ENCODE data around the gene NFIA.

NFIA gene

GRCh38 chr1:61158591-61158990 lies 76.2 kb downstream of the NFIA start:
- TF ChIP-seq TAF1 (IDR thresholded peaks at IDR 0.05; ENCODE audit: low read depth): no peak

- no peak for TF ChIP-seq FOXM1 (IDR thresholded peaks at IDR 0.05; ENCODE audit: borderline replicate concordance, low read depth)
- no peak for TF ChIP-seq EP300 (IDR thresholded peaks at IDR 0.05; ENCODE audit: borderline replicate concordance)
- TF ChIP-seq, protein P1, sequence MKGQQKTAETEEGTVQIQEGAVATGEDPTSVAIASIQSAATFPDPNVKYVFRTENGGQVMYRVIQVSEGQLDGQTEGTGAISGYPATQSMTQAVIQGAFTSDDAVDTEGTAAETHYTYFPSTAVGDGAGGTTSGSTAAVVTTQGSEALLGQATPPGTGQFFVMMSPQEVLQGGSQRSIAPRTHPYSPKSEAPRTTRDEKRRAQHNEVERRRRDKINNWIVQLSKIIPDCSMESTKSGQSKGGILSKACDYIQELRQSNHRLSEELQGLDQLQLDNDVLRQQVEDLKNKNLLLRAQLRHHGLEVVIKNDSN (IDR thresholded peaks at IDR 0.05): no peak
- no peak for TF ChIP-seq TCF12 (IDR thresholded peaks at IDR 0.05; ENCODE audit: low read depth)
- TF ChIP-seq, protein P2, sequence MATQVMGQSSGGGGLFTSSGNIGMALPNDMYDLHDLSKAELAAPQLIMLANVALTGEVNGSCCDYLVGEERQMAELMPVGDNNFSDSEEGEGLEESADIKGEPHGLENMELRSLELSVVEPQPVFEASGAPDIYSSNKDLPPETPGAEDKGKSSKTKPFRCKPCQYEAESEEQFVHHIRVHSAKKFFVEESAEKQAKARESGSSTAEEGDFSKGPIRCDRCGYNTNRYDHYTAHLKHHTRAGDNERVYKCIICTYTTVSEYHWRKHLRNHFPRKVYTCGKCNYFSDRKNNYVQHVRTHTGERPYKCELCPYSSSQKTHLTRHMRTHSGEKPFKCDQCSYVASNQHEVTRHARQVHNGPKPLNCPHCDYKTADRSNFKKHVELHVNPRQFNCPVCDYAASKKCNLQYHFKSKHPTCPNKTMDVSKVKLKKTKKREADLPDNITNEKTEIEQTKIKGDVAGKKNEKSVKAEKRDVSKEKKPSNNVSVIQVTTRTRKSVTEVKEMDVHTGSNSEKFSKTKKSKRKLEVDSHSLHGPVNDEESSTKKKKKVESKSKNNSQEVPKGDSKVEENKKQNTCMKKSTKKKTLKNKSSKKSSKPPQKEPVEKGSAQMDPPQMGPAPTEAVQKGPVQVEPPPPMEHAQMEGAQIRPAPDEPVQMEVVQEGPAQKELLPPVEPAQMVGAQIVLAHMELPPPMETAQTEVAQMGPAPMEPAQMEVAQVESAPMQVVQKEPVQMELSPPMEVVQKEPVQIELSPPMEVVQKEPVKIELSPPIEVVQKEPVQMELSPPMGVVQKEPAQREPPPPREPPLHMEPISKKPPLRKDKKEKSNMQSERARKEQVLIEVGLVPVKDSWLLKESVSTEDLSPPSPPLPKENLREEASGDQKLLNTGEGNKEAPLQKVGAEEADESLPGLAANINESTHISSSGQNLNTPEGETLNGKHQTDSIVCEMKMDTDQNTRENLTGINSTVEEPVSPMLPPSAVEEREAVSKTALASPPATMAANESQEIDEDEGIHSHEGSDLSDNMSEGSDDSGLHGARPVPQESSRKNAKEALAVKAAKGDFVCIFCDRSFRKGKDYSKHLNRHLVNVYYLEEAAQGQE (IDR thresholded peaks at IDR 0.05; ENCODE audit: low read depth): no peak
These were observed 78.2 kb downstream of the NFIA start for GRCh38 chr1:61160526-61160925.

- TF ChIP-seq TCF12 (IDR thresholded peaks at IDR 0.05; ENCODE audit: low read depth): no peak
- TF ChIP-seq, protein P1 (IDR thresholded peaks at IDR 0.05): no peak
- TF ChIP-seq RAD21 (IDR thresholded peaks at IDR 0.05; ENCODE audit: low read depth): no peak
- no peak for TF ChIP-seq FOXM1 (IDR thresholded peaks at IDR 0.05; ENCODE audit: borderline replicate concordance, low read depth)
- TF ChIP-seq EGR1 (IDR thresholded peaks at IDR 0.05): no peak
- no peak for TF ChIP-seq NFIC (IDR thresholded peaks at IDR 0.05)
- TF ChIP-seq ZBTB7A (IDR thresholded peaks at IDR 0.05; ENCODE audit: low read depth): no peak
- no peak for TF ChIP-seq EP300 (IDR thresholded peaks at IDR 0.05; ENCODE audit: borderline replicate concordance)
- no peak for TF ChIP-seq TAF1 (IDR thresholded peaks at IDR 0.05; ENCODE audit: low read depth)
These were observed 80.3 kb downstream of the NFIA start for GRCh38 chr1:61162520-61163258.

- no peak for TF ChIP-seq ZBTB7A (IDR thresholded peaks at IDR 0.05; ENCODE audit: low read depth)
- TF ChIP-seq RAD21 (IDR thresholded peaks at IDR 0.05; ENCODE audit: low read depth): no peak
- TF ChIP-seq NFIC (IDR thresholded peaks at IDR 0.05): no peak
- no peak for TF ChIP-seq TEAD4 (IDR thresholded peaks at IDR 0.05)
- TF ChIP-seq, protein P2 (IDR thresholded peaks at IDR 0.05; ENCODE audit: low read depth): no peak
- TF ChIP-seq, protein P1 (IDR thresholded peaks at IDR 0.05): no peak
- no peak for TF ChIP-seq FOXM1 (IDR thresholded peaks at IDR 0.05; ENCODE audit: borderline replicate concordance, low read depth)
- TF ChIP-seq EP300 (IDR thresholded peaks at IDR 0.05; ENCODE audit: borderline replicate concordance): no peak
- TF ChIP-seq YY1 (IDR thresholded peaks at IDR 0.05; ENCODE audit: low read depth): no peak
- no peak for TF ChIP-seq CEBPB (IDR thresholded peaks at IDR 0.05)
- no peak for TF ChIP-seq TAF1 (IDR thresholded peaks at IDR 0.05; ENCODE audit: low read depth)
These were observed 81.0 kb downstream of the NFIA start for GRCh38 chr1:61163355-61163754.

- TF ChIP-seq EGR1 (IDR thresholded peaks at IDR 0.05): no peak
- TF ChIP-seq, protein P3, sequence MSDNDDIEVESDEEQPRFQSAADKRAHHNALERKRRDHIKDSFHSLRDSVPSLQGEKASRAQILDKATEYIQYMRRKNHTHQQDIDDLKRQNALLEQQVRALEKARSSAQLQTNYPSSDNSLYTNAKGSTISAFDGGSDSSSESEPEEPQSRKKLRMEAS (IDR thresholded peaks at IDR 0.05): no peak
- no peak for TF ChIP-seq NFIC (IDR thresholded peaks at IDR 0.05)
- TF ChIP-seq TEAD4 (IDR thresholded peaks at IDR 0.05): no peak
- TF ChIP-seq ZBTB7A (IDR thresholded peaks at IDR 0.05; ENCODE audit: low read depth): no peak
- TF ChIP-seq EP300 (IDR thresholded peaks at IDR 0.05; ENCODE audit: borderline replicate concordance): no peak
- no peak for TF ChIP-seq RAD21 (IDR thresholded peaks at IDR 0.05; ENCODE audit: low read depth)
- no peak for TF ChIP-seq CREB1 (IDR thresholded peaks at IDR 0.05; ENCODE audit: low read depth)
- TF ChIP-seq TAF1 (IDR thresholded peaks at IDR 0.05; ENCODE audit: low read depth): no peak
- TF ChIP-seq YY1 (IDR thresholded peaks at IDR 0.05; ENCODE audit: low read depth): no peak
- no peak for TF ChIP-seq FOXM1 (IDR thresholded peaks at IDR 0.05; ENCODE audit: borderline replicate concordance, low read depth)
- TF ChIP-seq, protein P2 (IDR thresholded peaks at IDR 0.05; ENCODE audit: low read depth): no peak
- TF ChIP-seq TCF12 (IDR thresholded peaks at IDR 0.05; ENCODE audit: low read depth): no peak
These were observed 83.0 kb downstream of the NFIA start for GRCh38 chr1:61165402-61165801.

Data from Ishikawa (cell line).